Activated CD8-positive, alpha-beta memory T cell treated with anti-CD3 and anti-CD28 coated beads for 4 hours (primary cell): ENCODE measurements around the gene CADPS.

Experiments used
- DNase-seq, 2 donors: peaks; one replicate each; pipeline ENCODE4 v3.0.0-alpha.2; 2020; ENCODE audit warnings: low read depth in 2 of 2

The CADPS gene

GRCh38 chr3:62874711-62875557 lies at the start of gene CADPS:
CADPS (minus strand) TSS chr3:62875416; CDS start chr3:62875029, 387 bp downstream.
- no peak for DNase-seq

DNA sequence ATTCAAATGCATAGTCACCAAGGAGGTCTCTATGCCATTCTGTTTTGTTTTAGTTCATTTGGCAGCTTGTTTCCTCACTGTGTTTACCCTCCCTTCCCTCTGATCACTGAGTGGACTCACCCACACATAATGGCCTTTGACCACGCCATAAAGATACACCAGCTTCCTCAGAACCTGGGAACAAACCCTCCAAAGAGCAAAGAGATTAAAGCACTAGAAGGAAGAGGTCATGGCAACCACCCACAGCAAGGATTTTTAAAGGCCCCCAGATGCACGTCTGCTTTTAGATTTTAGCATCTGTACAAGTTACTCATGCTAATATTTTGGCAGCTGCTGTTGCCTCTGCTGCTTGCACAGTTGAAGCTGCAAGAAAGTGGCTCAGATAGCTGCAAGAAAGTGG lies 47.9 kb upstream of the CADPS start:
- no peak for DNase-seq

DNA sequence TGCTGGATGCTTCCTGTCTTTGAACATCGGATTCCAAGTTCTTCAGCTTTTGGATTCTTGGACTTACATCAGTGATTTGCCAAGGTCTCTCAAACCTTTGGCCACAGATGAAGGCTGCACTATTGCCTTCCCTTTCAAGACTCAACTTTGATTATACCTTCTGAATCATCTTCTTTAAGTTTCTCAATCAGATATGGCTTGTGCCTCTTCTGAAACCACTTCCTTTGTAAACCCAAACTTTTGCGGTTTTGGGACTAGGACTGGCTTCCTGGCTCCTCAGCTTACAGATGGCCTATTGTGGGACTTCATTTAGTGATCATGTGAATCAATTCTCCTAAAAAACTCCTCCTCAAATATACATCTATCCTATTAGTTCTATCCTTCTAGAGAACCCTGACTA lies 47.1 kb upstream of the CADPS start:
- no peak for DNase-seq

- DNase-seq: no peak
Observed at GRCh38 chr3:62920466-62920784, 45.2 kb upstream of the CADPS start.

DNA sequence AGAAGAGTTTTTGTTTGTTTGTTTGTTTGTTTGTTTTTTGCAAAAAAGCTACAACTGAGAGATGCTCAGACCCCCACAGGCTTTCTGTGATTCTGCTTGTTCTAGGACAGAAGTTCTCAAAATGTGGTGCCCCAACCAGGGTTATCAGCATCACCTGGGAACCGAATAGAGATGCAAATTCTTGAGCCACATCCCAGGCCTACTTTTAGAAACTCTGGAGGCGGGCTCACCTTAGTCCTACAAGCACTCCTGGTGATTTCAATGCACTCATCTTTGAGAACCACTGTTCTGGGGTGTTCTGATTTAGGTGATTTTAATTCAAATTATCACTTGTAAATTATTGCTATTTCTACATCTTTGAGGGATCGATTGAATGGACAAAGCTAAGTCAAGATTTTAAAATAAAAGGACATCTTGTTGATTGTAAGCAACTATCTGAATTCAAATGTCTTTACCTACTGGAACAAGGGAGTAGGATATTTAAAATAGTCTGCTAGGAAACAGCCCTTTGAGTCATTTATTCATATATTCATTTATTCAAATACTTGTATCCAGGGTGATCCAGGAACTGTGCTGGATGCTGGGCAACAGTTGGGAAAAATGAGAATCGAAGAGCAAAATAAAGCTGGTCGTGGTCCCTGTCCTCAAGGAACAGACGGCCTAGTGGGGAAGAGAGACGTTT lies 44.7 kb upstream of the CADPS start:
- DNase-seq: no peak

DNA sequence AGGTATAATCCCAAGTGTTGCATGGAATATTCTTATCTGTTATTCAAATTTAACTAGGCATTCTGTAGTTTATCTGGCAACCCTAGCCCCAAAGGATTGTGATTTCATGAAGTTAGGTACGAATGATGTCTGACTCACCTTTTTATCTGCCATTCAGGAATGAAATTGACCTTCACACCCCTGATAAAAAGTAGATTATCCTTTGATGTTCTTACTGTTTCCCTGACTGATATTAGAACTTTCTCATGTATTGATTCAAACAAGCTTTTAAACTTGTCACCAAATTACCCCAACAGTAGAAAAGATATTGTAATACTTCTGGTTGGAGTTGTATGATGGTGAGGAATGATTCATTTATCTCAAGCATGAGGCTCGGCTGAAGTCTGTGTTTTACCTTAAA lies 43.6 kb upstream of the CADPS start:
- DNase-seq: no peak

DNA sequence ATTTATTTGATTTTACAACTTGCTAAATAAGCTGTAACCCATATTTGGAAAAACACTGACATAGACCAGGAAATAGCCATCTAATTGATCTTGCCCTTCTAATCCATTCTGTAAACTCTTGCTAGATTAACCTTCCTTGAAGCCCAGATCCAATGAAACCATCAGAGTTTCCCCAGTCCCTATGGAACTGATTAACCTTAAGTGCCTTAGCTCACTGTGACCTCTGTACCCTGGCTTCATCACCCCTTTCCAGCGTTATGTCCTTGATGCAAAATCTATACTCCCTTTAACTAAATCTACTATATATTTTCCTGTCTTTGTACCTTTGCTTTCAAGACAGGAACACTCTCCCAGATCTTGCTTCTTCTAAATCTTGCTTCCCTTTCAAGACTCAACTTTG lies 42.9 kb upstream of the CADPS start:
- no peak for DNase-seq

- DNase-seq: no peak
Observed at GRCh38 chr3:62911526-62911925, 36.3 kb upstream of the CADPS start.

DNA sequence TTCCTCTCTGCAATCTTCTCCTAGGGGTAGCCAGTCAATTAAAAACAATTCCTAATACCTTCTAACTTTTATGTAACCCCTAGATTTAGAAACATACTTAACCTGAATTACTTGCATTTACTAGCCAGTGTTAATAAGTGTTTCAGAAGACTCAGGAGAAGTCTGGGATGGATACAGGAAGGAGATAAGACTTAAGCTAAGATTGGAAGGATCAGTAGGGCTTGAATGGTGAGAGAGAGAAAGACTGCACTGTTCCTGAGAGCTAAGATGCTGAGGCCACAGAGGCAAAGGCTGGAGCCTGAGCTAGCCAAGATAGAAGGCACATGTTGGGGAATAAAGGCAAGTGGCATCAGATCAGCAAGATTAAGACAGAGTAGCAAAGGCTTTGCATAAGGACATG lies 30.1 kb upstream of the CADPS start:
- no peak for DNase-seq

- DNase-seq: no peak
Observed at GRCh38 chr3:62898530-62899496, 23.6 kb upstream of the CADPS start.

DNA sequence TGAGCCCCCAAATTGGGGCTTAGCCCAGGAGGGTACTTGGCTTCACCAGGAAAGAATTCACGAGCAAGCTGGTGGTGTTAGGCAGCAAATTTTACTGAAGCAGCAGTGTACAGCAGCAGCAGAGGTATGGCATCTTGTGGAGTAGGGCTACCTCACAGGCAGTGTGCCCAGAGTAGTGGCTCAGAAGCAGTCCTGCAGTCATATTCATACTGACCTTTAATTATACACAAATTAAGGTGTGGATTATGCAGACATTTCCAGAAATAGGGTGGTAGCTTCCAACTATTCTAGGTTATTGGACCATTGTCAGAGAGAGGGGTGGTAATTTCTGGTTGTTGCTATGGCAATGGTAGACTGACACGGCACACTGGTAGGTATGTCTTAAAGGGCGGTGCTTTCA lies 20.7 kb upstream of the CADPS start:
- no peak for DNase-seq

DNA sequence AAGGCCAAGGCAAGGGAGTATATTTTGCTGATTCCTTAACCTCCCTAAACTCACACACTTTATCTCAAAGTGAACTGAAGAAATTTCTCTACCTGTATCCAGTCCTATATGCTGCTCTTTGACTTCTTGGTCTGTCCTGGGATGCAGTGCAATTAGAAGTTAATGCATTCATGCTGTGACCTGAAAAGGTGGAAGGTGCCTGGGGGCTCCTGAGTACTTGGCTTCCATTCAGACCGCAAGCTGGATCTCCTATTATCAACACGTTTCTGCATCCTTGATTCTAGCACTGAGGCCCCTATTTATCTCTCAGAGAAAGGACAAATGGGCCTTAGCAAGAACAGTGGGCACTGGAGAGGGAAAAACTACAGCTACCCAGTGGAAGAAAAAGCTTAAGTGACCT lies 17.7 kb upstream of the CADPS start:
- DNase-seq: no peak

DNA sequence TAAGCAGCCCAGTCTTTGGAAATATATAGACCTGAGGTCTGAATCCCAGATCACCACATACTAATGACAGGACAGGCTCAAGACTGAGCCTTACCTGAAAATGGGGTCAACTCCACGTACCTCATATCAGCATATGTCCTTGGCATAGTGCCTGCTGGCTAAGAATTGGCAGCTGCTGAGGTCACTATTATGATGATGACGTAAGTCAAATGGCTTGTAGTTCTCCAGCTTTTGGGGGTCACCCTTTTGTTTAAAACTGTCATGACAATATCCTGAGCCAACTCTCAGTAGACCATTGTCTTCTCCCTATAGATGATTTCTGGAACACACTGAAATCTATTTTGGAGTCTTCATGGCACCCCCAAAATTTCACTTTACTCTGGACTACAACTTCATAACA lies 16.8 kb upstream of the CADPS start:
- DNase-seq: no peak

DNA sequence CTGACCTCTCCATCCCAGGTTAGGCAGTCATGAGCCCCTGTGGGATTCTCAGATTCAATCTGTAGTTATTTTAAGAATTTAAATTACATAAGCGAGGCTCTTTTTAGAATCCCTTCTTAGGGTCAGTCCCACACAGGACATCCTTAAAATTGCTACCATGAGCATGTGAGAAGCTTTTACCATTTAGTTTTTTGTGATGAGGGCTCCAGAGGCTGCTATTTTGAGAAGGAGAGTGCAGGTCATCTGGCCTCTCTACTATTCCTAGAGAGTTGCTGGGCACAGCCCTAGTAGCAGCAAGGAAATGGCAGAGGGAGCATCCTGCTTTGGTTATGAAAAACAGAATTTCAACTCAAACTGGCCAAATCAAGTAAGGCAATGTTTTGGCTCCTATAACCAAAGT lies 13.6 kb upstream of the CADPS start:
- DNase-seq: no peak

GRCh38 chr3:62888180-62888579 lies 13.0 kb upstream of the CADPS start:
- DNase-seq: no peak

DNA sequence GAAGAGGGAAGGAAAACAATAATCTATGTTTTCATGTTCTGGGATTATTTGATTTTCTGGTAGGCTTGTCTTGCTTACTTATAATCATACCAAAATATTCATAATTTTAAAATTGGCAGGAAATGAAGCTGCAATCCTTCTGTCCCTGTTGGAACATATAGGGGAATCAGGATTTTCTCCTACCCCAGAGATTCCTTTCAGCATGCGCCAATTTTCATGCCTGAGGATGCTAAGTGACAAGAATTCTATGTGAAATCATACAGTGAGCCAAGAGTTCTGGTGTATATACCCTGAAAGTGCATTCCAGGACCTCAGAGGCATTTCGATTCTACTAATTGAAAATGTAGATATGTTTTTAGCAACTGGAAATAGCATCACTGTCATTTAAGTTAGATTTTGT lies 9.9 kb upstream of the CADPS start:
- no peak for DNase-seq

DNA sequence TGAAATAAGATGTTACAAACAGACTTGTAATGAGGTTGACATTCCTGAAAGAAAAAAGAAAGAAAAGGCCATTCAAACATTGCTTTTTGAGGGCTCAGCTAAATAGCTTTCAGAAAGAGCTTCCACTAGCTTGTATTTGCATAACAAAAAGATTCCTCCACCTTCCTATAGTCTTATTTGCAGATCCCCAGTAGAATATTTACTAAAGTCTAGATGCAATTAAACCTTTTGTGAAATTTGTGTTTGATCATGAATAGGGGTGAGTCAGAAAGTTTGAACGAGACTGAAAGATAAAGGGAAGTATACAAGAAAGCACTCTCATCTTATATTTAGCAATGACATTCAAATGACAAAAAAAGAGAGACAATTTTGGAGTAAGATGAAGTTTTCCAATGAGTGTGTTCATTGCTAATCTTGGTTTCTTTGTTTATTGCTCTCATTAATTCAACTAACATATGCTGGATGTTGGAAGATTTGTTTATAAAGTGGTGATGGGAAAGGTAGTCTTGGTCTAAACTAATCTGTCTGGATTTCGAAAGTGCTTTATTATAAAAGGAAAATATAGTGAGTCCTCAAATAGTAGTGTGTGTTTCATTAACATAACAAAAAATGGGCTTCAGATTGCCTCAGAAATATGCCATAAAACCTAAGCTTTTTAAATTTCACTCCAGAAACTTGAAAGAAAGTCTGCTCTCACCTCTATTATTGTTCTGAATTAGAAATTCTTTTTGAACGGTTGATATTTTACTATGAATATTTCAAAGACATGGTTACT lies 9.1 kb upstream of the CADPS start:
- DNase-seq: no peak

DNA sequence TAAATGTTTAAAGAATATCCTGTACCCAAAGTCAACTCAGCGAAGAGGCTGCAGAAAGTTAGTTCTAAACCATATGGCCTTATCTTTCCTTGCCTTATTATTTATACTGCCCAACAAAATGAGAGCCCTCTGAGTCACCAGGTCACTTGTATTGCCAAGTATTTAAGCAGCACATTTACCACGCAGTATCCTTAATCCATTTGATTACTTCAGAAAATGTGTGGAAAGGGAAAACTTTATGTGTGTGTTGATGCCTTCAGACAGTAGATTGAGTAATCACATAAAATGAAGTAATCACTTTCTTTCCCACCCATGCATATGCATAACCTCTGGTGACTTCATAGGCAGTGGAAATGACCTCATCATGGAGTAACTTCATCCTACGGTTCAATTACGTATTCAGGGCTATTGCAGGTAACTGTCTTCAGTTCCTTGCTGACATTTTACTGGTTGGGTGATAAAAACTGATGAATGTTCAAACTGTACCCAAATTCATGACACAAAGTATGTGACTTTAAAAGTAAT lies 7.5 kb upstream of the CADPS start:
- no peak for DNase-seq

DNA sequence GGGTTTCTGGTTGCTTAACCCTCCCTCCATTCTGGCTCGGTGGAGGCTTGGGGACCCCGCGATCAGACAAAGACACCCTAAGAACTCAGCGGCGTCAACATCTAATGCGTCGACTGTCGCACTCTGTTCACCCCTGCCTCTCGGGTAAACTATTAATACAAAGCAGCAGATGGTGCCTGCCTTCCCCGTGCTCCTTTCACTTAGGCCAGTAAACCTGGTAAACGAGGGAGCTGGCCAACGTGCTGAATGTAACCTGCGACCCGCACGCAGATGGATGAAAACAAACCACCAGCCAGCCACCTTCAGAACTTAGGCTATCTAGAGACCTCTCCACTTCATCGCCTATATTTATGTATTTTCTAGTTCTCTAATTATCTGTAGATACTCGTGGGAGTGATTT lies 848 bp upstream of the CADPS start:
- DNase-seq: no peak

DNA sequence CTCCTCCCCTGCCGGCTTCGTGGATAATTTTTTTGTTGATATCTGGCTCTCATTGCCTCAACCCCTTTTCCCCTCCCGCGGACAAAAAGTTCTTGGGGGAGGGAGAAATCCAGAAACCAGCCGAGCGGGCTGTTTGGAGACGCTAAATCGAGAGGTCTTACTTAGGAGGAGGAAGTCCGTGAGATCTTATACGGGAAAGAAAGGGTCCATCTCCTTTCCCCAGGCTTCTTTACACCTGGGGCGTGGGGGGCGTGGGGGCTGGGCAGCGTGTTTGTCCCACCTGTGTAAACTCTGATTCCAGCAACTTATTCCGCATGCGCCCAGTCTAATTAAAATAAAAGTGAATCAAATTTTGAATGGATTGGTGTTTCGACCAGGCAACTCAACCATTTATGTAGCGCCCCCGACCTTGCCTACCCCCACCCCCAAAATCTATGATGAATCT lies 364 bp upstream of the CADPS start:
- no peak for DNase-seq
